ENCODE measurements around the gene CFLAR.

CFLAR gene

GRCh38 chr2:201203916-201204654 is 88.1 kb downstream of the CFLAR start:
- no peak overlapping the region for H3K4me3 ChIP-seq (ENCODE audit: low read depth in 1 of 2, low read length in 2 of 2)
- no peaks in the 10 kb centered on the region for H3K27me3 ChIP-seq (ENCODE audit: low read depth, low read length)
- H3K36me3 ChIP-seq (ENCODE audit: control insufficient read depth in 1 of 2, insufficient read depth in 2 of 2, low read length in 2 of 2) = no peaks in the 10 kb centered on the region
- H3K4me1 ChIP-seq (ENCODE audit: control insufficient read depth in 1 of 2, insufficient read depth in 2 of 2, low read length in 2 of 2) = peaks cover 0 to 17% of the 10 kb centered on the region in 2 donors
- no peak overlapping the region for H3K27ac ChIP-seq (ENCODE audit: low read length)
- no peaks in the 10 kb centered on the region for H3K9me3 ChIP-seq (ENCODE audit: control insufficient read depth in 1 of 2, low read length in 2 of 2)

GRCh38 chr2:201204655-201205514 is 88.9 kb downstream of the CFLAR start:
- H3K9me3 ChIP-seq (ENCODE audit: control insufficient read depth in 1 of 2, low read length in 2 of 2) = no peaks in the 10 kb centered on the region
- H3K4me1 ChIP-seq (ENCODE audit: control insufficient read depth in 1 of 2, insufficient read depth in 2 of 2, low read length in 2 of 2) = peaks cover 0 to 17% of the 10 kb centered on the region in 2 donors
- no peaks in the 10 kb centered on the region for H3K27me3 ChIP-seq (ENCODE audit: low read depth, low read length)
- H3K4me3 ChIP-seq (ENCODE audit: low read depth in 1 of 2, low read length in 2 of 2) = no peak overlapping the region
- H3K27ac ChIP-seq (ENCODE audit: low read length) = no peak overlapping the region
- no peaks in the 10 kb centered on the region for H3K36me3 ChIP-seq (ENCODE audit: control insufficient read depth in 1 of 2, insufficient read depth in 2 of 2, low read length in 2 of 2)

GRCh38 chr2:201205515-201205849 is 89.5 kb downstream of the CFLAR start:
- Histone ChIP-seq H3K27ac (ENCODE audit: low read length) (no peak overlapping the region), H3K4me1 (ENCODE audit: control insufficient read depth in 1 of 2, insufficient read depth in 2 of 2, low read length in 2 of 2) (peaks cover 0 to 17% of the 10 kb centered on the region in 2 donors), H3K4me3 (ENCODE audit: low read depth in 1 of 2, low read length in 2 of 2) (no peak overlapping the region), H3K36me3 (ENCODE audit: control insufficient read depth in 1 of 2, insufficient read depth in 2 of 2, low read length in 2 of 2) (no peaks in the 10 kb centered on the region), H3K27me3 (ENCODE audit: low read depth, low read length) (no peaks in the 10 kb centered on the region), H3K9me3 (ENCODE audit: control insufficient read depth in 1 of 2, low read length in 2 of 2) (no peaks in the 10 kb centered on the region)

- Histone ChIP-seq H3K9me3 (ENCODE audit: control insufficient read depth in 1 of 2, low read length in 2 of 2) (no peaks in the 10 kb centered on the region), H3K27ac (ENCODE audit: low read length) (peak overlapping the region; percentile 41), H3K36me3 (ENCODE audit: control insufficient read depth in 1 of 2, insufficient read depth in 2 of 2, low read length in 2 of 2) (no peaks in the 10 kb centered on the region), H3K27me3 (ENCODE audit: low read depth, low read length) (no peaks in the 10 kb centered on the region), H3K4me3 (ENCODE audit: low read depth in 1 of 2, low read length in 2 of 2) (no peak overlapping the region), H3K4me1 (ENCODE audit: control insufficient read depth in 1 of 2, insufficient read depth in 2 of 2, low read length in 2 of 2) (peaks cover 0 to 10% of the 10 kb centered on the region in 2 donors)
Observed at GRCh38 chr2:201208563-201209252, 92.7 kb downstream of the CFLAR start.

- Histone ChIP-seq H3K9me3 (ENCODE audit: control insufficient read depth in 1 of 2, low read length in 2 of 2) (no peaks in the 10 kb centered on the region), H3K4me3 (ENCODE audit: low read depth in 1 of 2, low read length in 2 of 2) (no peak overlapping the region), H3K36me3 (ENCODE audit: control insufficient read depth in 1 of 2, insufficient read depth in 2 of 2, low read length in 2 of 2) (peaks cover 0 to 3% of the 10 kb centered on the region in 2 donors), H3K27me3 (ENCODE audit: low read depth, low read length) (no peaks in the 10 kb centered on the region), H3K4me1 (ENCODE audit: control insufficient read depth in 1 of 2, insufficient read depth in 2 of 2, low read length in 2 of 2) (no peaks in the 10 kb centered on the region), H3K27ac (ENCODE audit: low read length) (no peak overlapping the region)
Observed at GRCh38 chr2:201215963-201216362, 100.0 kb downstream of the CFLAR start.

- H3K27ac ChIP-seq (ENCODE audit: low read length) = no peak overlapping the region
- H3K4me3 ChIP-seq (ENCODE audit: low read depth in 1 of 2, low read length in 2 of 2) = no peak overlapping the region
- H3K9me3 ChIP-seq (ENCODE audit: control insufficient read depth in 1 of 2, low read length in 2 of 2) = no peaks in the 10 kb centered on the region
- peaks cover 0 to 3% of the 10 kb centered on the region in 2 donors for H3K36me3 ChIP-seq (ENCODE audit: control insufficient read depth in 1 of 2, insufficient read depth in 2 of 2, low read length in 2 of 2)
- H3K4me1 ChIP-seq (ENCODE audit: control insufficient read depth in 1 of 2, insufficient read depth in 2 of 2, low read length in 2 of 2) = no peaks in the 10 kb centered on the region
- H3K27me3 ChIP-seq (ENCODE audit: low read depth, low read length) = no peaks in the 10 kb centered on the region
Observed at GRCh38 chr2:201216918-201217317, 101.0 kb downstream of the CFLAR start.

- Histone ChIP-seq H3K27ac (ENCODE audit: low read length) (no peak overlapping the region), H3K9me3 (ENCODE audit: control insufficient read depth in 1 of 2, low read length in 2 of 2) (no peaks in the 10 kb centered on the region), H3K36me3 (ENCODE audit: control insufficient read depth in 1 of 2, insufficient read depth in 2 of 2, low read length in 2 of 2) (peaks cover 0 to 3% of the 10 kb centered on the region in 2 donors)
Observed at GRCh38 chr2:201218780-201219179, 102.8 kb downstream of the CFLAR start.

GRCh38 chr2:201219328-201220096 is 103.5 kb downstream of the CFLAR start:
- peak overlapping the region; percentile 30 for H3K27ac ChIP-seq (ENCODE audit: low read length)
- H3K36me3 ChIP-seq (ENCODE audit: control insufficient read depth in 1 of 2, insufficient read depth in 2 of 2, low read length in 2 of 2) = peaks cover 0 to 3% of the 10 kb centered on the region in 2 donors
- no peak overlapping the region for H3K4me3 ChIP-seq (ENCODE audit: low read depth in 1 of 2, low read length in 2 of 2)
- H3K27me3 ChIP-seq (ENCODE audit: low read depth, low read length) = no peaks in the 10 kb centered on the region
- H3K9me3 ChIP-seq (ENCODE audit: control insufficient read depth in 1 of 2, low read length in 2 of 2) = no peaks in the 10 kb centered on the region
- no peaks in the 10 kb centered on the region for H3K4me1 ChIP-seq (ENCODE audit: control insufficient read depth in 1 of 2, insufficient read depth in 2 of 2, low read length in 2 of 2)

More at GRCh38 chr2:201218780-201219179, 102.8 kb downstream of the CFLAR start:
- Histone ChIP-seq H3K4me1 (ENCODE audit: control insufficient read depth in 1 of 2, insufficient read depth in 2 of 2, low read length in 2 of 2) (no peaks in the 10 kb centered on the region), H3K4me3 (ENCODE audit: low read depth in 1 of 2, low read length in 2 of 2) (no peak overlapping the region), H3K27me3 (ENCODE audit: low read depth, low read length) (no peaks in the 10 kb centered on the region)

- H3K36me3 ChIP-seq (ENCODE audit: control insufficient read depth in 1 of 2, insufficient read depth in 2 of 2, low read length in 2 of 2) = peaks cover 0 to 3% of the 10 kb centered on the region in 2 donors
Observed at GRCh38 chr2:201220102-201220570, 104.2 kb downstream of the CFLAR start.

GRCh38 chr2:201223089-201224073 is 107.4 kb downstream of the CFLAR start:
- H3K4me1 ChIP-seq (ENCODE audit: control insufficient read depth in 1 of 2, insufficient read depth in 2 of 2, low read length in 2 of 2) = no peaks in the 10 kb centered on the region
- H3K9me3 ChIP-seq (ENCODE audit: control insufficient read depth in 1 of 2, low read length in 2 of 2) = no peaks in the 10 kb centered on the region
- peaks cover 0 to 3% of the 10 kb centered on the region in 2 donors for H3K36me3 ChIP-seq (ENCODE audit: control insufficient read depth in 1 of 2, insufficient read depth in 2 of 2, low read length in 2 of 2)
- H3K4me3 ChIP-seq (ENCODE audit: low read depth in 1 of 2, low read length in 2 of 2) = no peak overlapping the region
- H3K27ac ChIP-seq (ENCODE audit: low read length) = no peak overlapping the region
- no peaks in the 10 kb centered on the region for H3K27me3 ChIP-seq (ENCODE audit: low read depth, low read length)

More at GRCh38 chr2:201220102-201220570, 104.2 kb downstream of the CFLAR start:
- no peaks in the 10 kb centered on the region for H3K4me1 ChIP-seq (ENCODE audit: control insufficient read depth in 1 of 2, insufficient read depth in 2 of 2, low read length in 2 of 2)
- H3K4me3 ChIP-seq (ENCODE audit: low read depth in 1 of 2, low read length in 2 of 2) = no peak overlapping the region
- no peaks in the 10 kb centered on the region for H3K9me3 ChIP-seq (ENCODE audit: control insufficient read depth in 1 of 2, low read length in 2 of 2)
- H3K27me3 ChIP-seq (ENCODE audit: low read depth, low read length) = no peaks in the 10 kb centered on the region
- H3K27ac ChIP-seq (ENCODE audit: low read length) = peak overlapping the region; percentile 53
